ENCODE measurements around the gene MPI.
"Not testable (repeated sequence)": the region's sequence is repeated elsewhere in the genome, so short reads cannot be mapped to it uniquely, and the experiment has no call there.

Gene MPI

GRCh38 chr15:74872702-74873035 lies 17.2 kb upstream of the MPI start:
- Mint-ChIP-seq H3K27me3 (ENCODE audit: low read depth) (no peaks in the 10 kb centered on the region), H3K27ac (peak overlapping the region; percentile 94), H3K4me3 (peak overlapping the region; percentile 99), H3K9me3 (no peaks in the 10 kb centered on the region), H3K36me3 (ENCODE audit: low read depth) (peaks cover 22% of the 10 kb centered on the region), H3K4me1 (ENCODE audit: low read depth) (peaks cover 38% of the 10 kb centered on the region)

GRCh38 chr15:74873036-74873755 lies 16.6 kb upstream of the MPI start, which contains the start of gene SCAMP2:
TSS of gene SCAMP2 (minus strand) at chr15:74873365. CDS start at chr15:74873255, 110 bp downstream.
- H3K4me3 Mint-ChIP-seq, result peak within 1 kb of the TSS; percentile 99
- H3K36me3 Mint-ChIP-seq (ENCODE audit: low read depth), result peaks cover 17% of the 10 kb centered on the region
- H3K9me3 Mint-ChIP-seq, result no peaks in the 10 kb centered on the region
- peak within 1 kb of the TSS; percentile 94 for H3K27ac Mint-ChIP-seq
- H3K27me3 Mint-ChIP-seq (ENCODE audit: low read depth), result no peaks in the 10 kb centered on the region
- peaks cover 32% of the 10 kb centered on the region for H3K4me1 Mint-ChIP-seq (ENCODE audit: low read depth)

- peak overlapping the region; percentile 94 for H3K27ac Mint-ChIP-seq
- H3K4me1 Mint-ChIP-seq (ENCODE audit: low read depth), result peaks cover 31% of the 10 kb centered on the region
- H3K4me3 Mint-ChIP-seq, result peak overlapping the region; percentile 99
- H3K9me3 Mint-ChIP-seq, result no peaks in the 10 kb centered on the region
- H3K36me3 Mint-ChIP-seq (ENCODE audit: low read depth), result peaks cover 14% of the 10 kb centered on the region
- H3K27me3 Mint-ChIP-seq (ENCODE audit: low read depth), result no peaks in the 10 kb centered on the region
Observed at GRCh38 chr15:74873756-74874424, 16.0 kb upstream of the MPI start.

- Mint-ChIP-seq H3K27me3 (ENCODE audit: low read depth) (no peaks in the 10 kb centered on the region), H3K36me3 (ENCODE audit: low read depth) (peaks cover 2% of the 10 kb centered on the region), H3K4me1 (ENCODE audit: low read depth) (peaks cover 6% of the 10 kb centered on the region), H3K27ac (no peak overlapping the region), H3K9me3 (peaks cover 6% of the 10 kb centered on the region), H3K4me3 (no peak overlapping the region)
Observed at GRCh38 chr15:74878273-74878672, 11.6 kb upstream of the MPI start.

GRCh38 chr15:74882528-74882927 lies 7.3 kb upstream of the MPI start:
- Mint-ChIP-seq H3K27ac (no peak overlapping the region), H3K9me3 (peaks cover 6% of the 10 kb centered on the region), H3K36me3 (ENCODE audit: low read depth) (peaks cover 2% of the 10 kb centered on the region), H3K4me1 (ENCODE audit: low read depth) (peaks cover 8% of the 10 kb centered on the region), H3K27me3 (ENCODE audit: low read depth) (no peaks in the 10 kb centered on the region), H3K4me3 (no peak overlapping the region)

GRCh38 chr15:74884428-74885223 lies 5.2 kb upstream of the MPI start:
- Mint-ChIP-seq H3K36me3 (ENCODE audit: low read depth) (peaks cover 2% of the 10 kb centered on the region), H3K27me3 (ENCODE audit: low read depth) (no peaks in the 10 kb centered on the region), H3K4me3 (no peak overlapping the region), H3K27ac (no peak overlapping the region), H3K9me3 (peaks cover 6% of the 10 kb centered on the region), H3K4me1 (ENCODE audit: low read depth) (peaks cover 16% of the 10 kb centered on the region)

GRCh38 chr15:74885461-74885860 lies 4.4 kb upstream of the MPI start:
- Mint-ChIP-seq H3K27ac (no peak overlapping the region), H3K36me3 (ENCODE audit: low read depth) (peaks cover 2% of the 10 kb centered on the region), H3K9me3 (peaks cover 6% of the 10 kb centered on the region), H3K4me3 (no peak overlapping the region), H3K27me3 (ENCODE audit: low read depth) (no peaks in the 10 kb centered on the region), H3K4me1 (ENCODE audit: low read depth) (peaks cover 19% of the 10 kb centered on the region)

GRCh38 chr15:74887537-74888193 lies 2.2 kb upstream of the MPI start:
- Mint-ChIP-seq H3K4me1 (ENCODE audit: low read depth) (peaks cover 29% of the 10 kb centered on the region), H3K36me3 (ENCODE audit: low read depth) (peaks cover 12% of the 10 kb centered on the region)
- not testable (repeated sequence) for H3K4me3 Mint-ChIP-seq; H3K9me3 Mint-ChIP-seq; H3K27ac Mint-ChIP-seq; H3K27me3 Mint-ChIP-seq (ENCODE audit: low read depth)

- Mint-ChIP-seq H3K27me3 (ENCODE audit: low read depth) (no peaks in the 10 kb centered on the region), H3K9me3 (no peaks in the 10 kb centered on the region), H3K36me3 (ENCODE audit: low read depth) (peaks cover 22% of the 10 kb centered on the region), H3K4me3 (peak overlapping the region; percentile 84), H3K4me1 (ENCODE audit: low read depth) (peaks cover 39% of the 10 kb centered on the region), H3K27ac (peak overlapping the region; percentile 17)
Observed at GRCh38 chr15:74888716-74889115, 1.1 kb upstream of the MPI start.

GRCh38 chr15:74889390-74889882 lies 406 bp upstream of the MPI start:
- Mint-ChIP-seq H3K27ac (peak overlapping the region; percentile 85), H3K9me3 (no peaks in the 10 kb centered on the region), H3K36me3 (ENCODE audit: low read depth) (peaks cover 23% of the 10 kb centered on the region), H3K27me3 (ENCODE audit: low read depth) (no peaks in the 10 kb centered on the region), H3K4me3 (peak overlapping the region; percentile 84), H3K4me1 (ENCODE audit: low read depth) (peaks cover 36% of the 10 kb centered on the region)

- Mint-ChIP-seq H3K4me3 (peak overlapping the region; percentile 84), H3K9me3 (no peaks in the 10 kb centered on the region), H3K27ac (peak overlapping the region; percentile 85), H3K36me3 (ENCODE audit: low read depth) (peaks cover 23% of the 10 kb centered on the region), H3K27me3 (ENCODE audit: low read depth) (no peaks in the 10 kb centered on the region), H3K4me1 (ENCODE audit: low read depth) (peaks cover 32% of the 10 kb centered on the region)
Observed at GRCh38 chr15:74890665-74890960, 771 bp downstream of the MPI start.

- H3K36me3 Mint-ChIP-seq (ENCODE audit: low read depth), result peaks cover 24% of the 10 kb centered on the region
- H3K27ac Mint-ChIP-seq, result no peak overlapping the region
- no peaks in the 10 kb centered on the region for H3K27me3 Mint-ChIP-seq (ENCODE audit: low read depth)
- H3K4me1 Mint-ChIP-seq (ENCODE audit: low read depth), result peaks cover 32% of the 10 kb centered on the region
- H3K9me3 Mint-ChIP-seq, result no peaks in the 10 kb centered on the region
- H3K4me3 Mint-ChIP-seq, result peak overlapping the region; percentile 10
Observed at GRCh38 chr15:74891469-74891868, 1.6 kb downstream of the MPI start.

GRCh38 chr15:74892313-74892712 lies 2.5 kb downstream of the MPI start:
- Mint-ChIP-seq H3K4me1 (ENCODE audit: low read depth) (peaks cover 32% of the 10 kb centered on the region), H3K27me3 (ENCODE audit: low read depth) (no peaks in the 10 kb centered on the region), H3K4me3 (no peak overlapping the region), H3K9me3 (no peaks in the 10 kb centered on the region), H3K27ac (peak overlapping the region; percentile 98), H3K36me3 (ENCODE audit: low read depth) (peaks cover 28% of the 10 kb centered on the region)

- no peaks in the 10 kb centered on the region for H3K9me3 Mint-ChIP-seq
- H3K27ac Mint-ChIP-seq, result peak overlapping the region; percentile 98
- no peaks in the 10 kb centered on the region for H3K27me3 Mint-ChIP-seq (ENCODE audit: low read depth)
- H3K4me3 Mint-ChIP-seq, result peak overlapping the region; percentile 79
- H3K36me3 Mint-ChIP-seq (ENCODE audit: low read depth), result peaks cover 28% of the 10 kb centered on the region
- peaks cover 32% of the 10 kb centered on the region for H3K4me1 Mint-ChIP-seq (ENCODE audit: low read depth)
Observed at GRCh38 chr15:74892931-74893330, 3.1 kb downstream of the MPI start.

Measured in T-helper 1 cell treated with Interleukin-12 subunit alpha and Interleukin-12 subunit beta and Interleukin-4 antibody, amounts not matched to agents 30 μg/mL and 1 μg/mL, for 36 hours (primary cell).